GM21423 (cell line): ENCODE results near the gene SMARCA1.
"Not testable (repeated sequence)": the region's sequence is repeated elsewhere in the genome, so short reads cannot be mapped to it uniquely, and the experiment has no call there.

Experiments used
- ATAC-seq: cut with Tn5 transposase; IDR thresholded peaks from one replicate; pipeline ENCODE4 v1.9.1; 2021; ENCODE audit warnings: mild to moderate bottlenecking, moderate library complexity; ENCODE audit not compliant: unreplicated experiment

Gene SMARCA1

GRCh38 chrX:129523079-129523911, at the start of gene SMARCA1:
TSS of gene SMARCA1 (minus strand) at chrX:129523490. CDS start at chrX:129523370, 120 bp downstream.
- no peak for ATAC-seq

GRCh38 chrX:129572422-129572821, 49.1 kb upstream of the SMARCA1 start:
- no peak for ATAC-seq

- ATAC-seq: no peak
These were observed 45.1 kb upstream of the SMARCA1 start for GRCh38 chrX:129568349-129568748.

GRCh38 chrX:129566073-129566472, 42.8 kb upstream of the SMARCA1 start:
- no peak for ATAC-seq

GRCh38 chrX:129565046-129565650, 41.9 kb upstream of the SMARCA1 start:
- no peak for ATAC-seq

- not testable (repeated sequence) for ATAC-seq
These were observed 41.1 kb upstream of the SMARCA1 start for GRCh38 chrX:129564345-129564744.

- no peak for ATAC-seq
These were observed 38.2 kb upstream of the SMARCA1 start for GRCh38 chrX:129561453-129561852.

GRCh38 chrX:129559783-129560182, 36.5 kb upstream of the SMARCA1 start:
- no peak for ATAC-seq

GRCh38 chrX:129557844-129558480, 34.7 kb upstream of the SMARCA1 start:
- ATAC-seq: no peak

GRCh38 chrX:129556806-129557315, 33.6 kb upstream of the SMARCA1 start:
- ATAC-seq: no peak

GRCh38 chrX:129554816-129555215, 31.5 kb upstream of the SMARCA1 start:
- not testable (repeated sequence) for ATAC-seq

GRCh38 chrX:129553619-129554288, 30.5 kb upstream of the SMARCA1 start:
- ATAC-seq: peak; percentile 97

GRCh38 chrX:129549124-129549523, 25.8 kb upstream of the SMARCA1 start:
- ATAC-seq: no peak

- ATAC-seq: no peak
These were observed 22.1 kb upstream of the SMARCA1 start for GRCh38 chrX:129545408-129545807.

GRCh38 chrX:129544780-129545179, 21.5 kb upstream of the SMARCA1 start:
- no peak for ATAC-seq

GRCh38 chrX:129540722-129541184, 17.5 kb upstream of the SMARCA1 start:
- no peak for ATAC-seq

GRCh38 chrX:129540068-129540653, 16.9 kb upstream of the SMARCA1 start, which contains the start of gene OCRL:
TSS of gene OCRL (plus strand) at chrX:129540259. CDS start at chrX:129540440, 181 bp downstream.
- ATAC-seq: peak; percentile 98

GRCh38 chrX:129534816-129535578, 11.7 kb upstream of the SMARCA1 start:
- no peak for ATAC-seq

- no peak for ATAC-seq
These were observed 7.8 kb upstream of the SMARCA1 start for GRCh38 chrX:129531132-129531531.

GRCh38 chrX:129530410-129530809, 7.1 kb upstream of the SMARCA1 start:
- no peak for ATAC-seq
